ENCODE results near the gene OR2G3. TPM values are rescaled to one million over a fixed set of nuclear protein-coding genes. Genes with fewer than 3 reads are reported as not detected.

The OR2G3 gene
- total and polyA plus RNA-seq, 2 donors (not counting 1 experiment from before 2014, with no cell fraction given): not detected

GRCh38 chr1:247561711-247562110 is 43.7 kb upstream of the OR2G3 start:
- Histone ChIP-seq H3K4me1 (ENCODE audit: control insufficient read depth in 2 of 2, insufficient read depth in 2 of 2, low read length in 2 of 2) (no peaks in the 10 kb centered on the region), H3K4me2 (replicated peaks; ENCODE audit: low read depth, low read length, poor library complexity, severe bottlenecking) (no peak overlapping the region), H3K9ac (ENCODE audit: low read length) (no peak overlapping the region), H2AFZ (ENCODE audit: insufficient read depth, low read depth, low read length, poor library complexity, severe bottlenecking) (no peak overlapping the region), H3K27me3 (replicated peaks in 1 of 4; ENCODE audit: control extremely low read depth in 1 of 4, control insufficient read depth in 3 of 4, insufficient read depth in 4 of 4, low read length in 3 of 4) (no peaks in the 10 kb centered on the region), H4K20me1 (ENCODE audit: control insufficient read depth, insufficient read depth, low read length, poor library complexity, severe bottlenecking) (no peaks in the 10 kb centered on the region), H3K36me3 (replicated peaks in 1 of 2; ENCODE audit: control extremely low read depth in 1 of 2, control insufficient read depth in 1 of 2, extremely low read depth in 1 of 2, insufficient read depth in 2 of 2, low read length in 1 of 2) (no peaks in the 10 kb centered on the region), H3K27ac (ENCODE audit: low read length in 2 of 2) (no peak overlapping the region), H3K4me3 (ENCODE audit: control extremely low read depth in 1 of 5, extremely low read depth in 1 of 5, insufficient read depth in 1 of 5, low read depth in 2 of 5, low read length in 4 of 5) (no peak overlapping the region), H3K79me2 (ENCODE audit: control insufficient read depth, insufficient read depth, low read length) (no peaks in the 10 kb centered on the region), H3K9me3 (ENCODE audit: control extremely low read depth in 1 of 3, control insufficient read depth in 2 of 3, insufficient read depth in 1 of 3, low read length in 2 of 3) (no peaks in the 10 kb centered on the region)
- Mint-ChIP-seq H3K4me3 (no peak overlapping the region), H3K4me1 (no peaks in the 10 kb centered on the region), H3K27ac (no peak overlapping the region), H3K9me3 (ENCODE audit: insufficient read depth) (no peaks in the 10 kb centered on the region), H3K27me3 (peaks cover 9% of the 10 kb centered on the region)
- intact Hi-C loops (cut with micrococcal nuclease): no loop called here
- CTCF ChIA-PET: no interaction called here
- no peak for ATAC-seq (ENCODE audit: low read depth)
- POLR2A ChIA-PET: no interaction called here
- 88% methylated on average over 9 of the region's 10 CpGs for WGBS (ENCODE audit: insufficient coverage)
- no peak for DNase-seq
- no peak for TF ChIP-seq EZH2 (IDR thresholded peaks at IDR 0.05; ENCODE audit: borderline replicate concordance, insufficient read depth, low read depth, low read length, poor library complexity, severe bottlenecking)
- TF ChIP-seq CTCF (IDR thresholded peaks at IDR 0.05): no peak

GRCh38 chr1:247562198-247562597 is 43.2 kb upstream of the OR2G3 start:
- TF ChIP-seq EZH2 (IDR thresholded peaks at IDR 0.05; ENCODE audit: borderline replicate concordance, insufficient read depth, low read depth, low read length, poor library complexity, severe bottlenecking) (no peak), CTCF (IDR thresholded peaks at IDR 0.05) (no peak)

More at GRCh38 chr1:247562198-247562597, 43.2 kb upstream of the OR2G3 start:
- Histone ChIP-seq H3K79me2 (ENCODE audit: control insufficient read depth, insufficient read depth, low read length) (no peaks in the 10 kb centered on the region), H3K4me2 (replicated peaks; ENCODE audit: low read depth, low read length, poor library complexity, severe bottlenecking) (no peak overlapping the region), H4K20me1 (ENCODE audit: control insufficient read depth, insufficient read depth, low read length, poor library complexity, severe bottlenecking) (no peaks in the 10 kb centered on the region), H3K27me3 (replicated peaks in 1 of 4; ENCODE audit: control extremely low read depth in 1 of 4, control insufficient read depth in 3 of 4, insufficient read depth in 4 of 4, low read length in 3 of 4) (no peaks in the 10 kb centered on the region), H2AFZ (ENCODE audit: insufficient read depth, low read depth, low read length, poor library complexity, severe bottlenecking) (no peak overlapping the region), H3K4me1 (ENCODE audit: control insufficient read depth in 2 of 2, insufficient read depth in 2 of 2, low read length in 2 of 2) (no peaks in the 10 kb centered on the region), H3K9ac (ENCODE audit: low read length) (no peak overlapping the region), H3K27ac (ENCODE audit: low read length in 2 of 2) (no peak overlapping the region), H3K36me3 (replicated peaks in 1 of 2; ENCODE audit: control extremely low read depth in 1 of 2, control insufficient read depth in 1 of 2, extremely low read depth in 1 of 2, insufficient read depth in 2 of 2, low read length in 1 of 2) (no peaks in the 10 kb centered on the region), H3K4me3 (ENCODE audit: control extremely low read depth in 1 of 5, extremely low read depth in 1 of 5, insufficient read depth in 1 of 5, low read depth in 2 of 5, low read length in 4 of 5) (no peak overlapping the region), H3K9me3 (ENCODE audit: control extremely low read depth in 1 of 3, control insufficient read depth in 2 of 3, insufficient read depth in 1 of 3, low read length in 2 of 3) (no peaks in the 10 kb centered on the region)
- DNase-seq (no peak), ATAC-seq (ENCODE audit: low read depth) (no peak)
- CTCF ChIA-PET: no interaction called here
- no peaks in the 10 kb centered on the region for H3K9me3 Mint-ChIP-seq (ENCODE audit: insufficient read depth)
- POLR2A ChIA-PET: no interaction called here
- 67% methylated on average over 8 of the region's 9 CpGs for WGBS (ENCODE audit: insufficient coverage)
- H3K4me3 Mint-ChIP-seq: no peak overlapping the region
- intact Hi-C loops (cut with micrococcal nuclease): no loop called here
- no peaks in the 10 kb centered on the region for H3K4me1 Mint-ChIP-seq
- H3K27ac Mint-ChIP-seq: no peak overlapping the region
- H3K27me3 Mint-ChIP-seq: peaks cover 9% of the 10 kb centered on the region

All from B cell (primary cell).